ENCODE measurements around the gene FAM229A. TPM values are rescaled to one million over a fixed set of nuclear protein-coding genes. Genes with fewer than 3 reads are reported as not detected.

Gene FAM229A
- total and polyA plus RNA-seq, 9 of the 15 experiments (the other 6 are each of a cell fraction or from before 2014, with no cell fraction given): 0.04 to 21.6 (median 7.4) TPM

GRCh38 chr1:32390904-32391870, 28.9 kb upstream of the FAM229A start (continued):
- TF ChIP-seq FOSL1 (tag; conservative IDR thresholded peaks at IDR 0.05) (peak; percentile 44; the same call in 1 of the 2 replicates), E2F6 (IDR thresholded peaks at IDR 0.05; ENCODE audit: borderline replicate concordance in 1 of 2, extremely low read depth in 1 of 2, insufficient read depth in 1 of 2, insufficient read length in 1 of 2, low read depth in 1 of 2, low read length in 1 of 2, poor library complexity in 1 of 2, severe bottlenecking in 1 of 2) (no peak), RNF219 (CRISPR knock-in tag; IDR thresholded peaks at IDR 0.05) (no peak), ZNF77 (CRISPR knock-in tag; IDR thresholded peaks at IDR 0.05) (no peak), SMAD2 (IDR thresholded peaks at IDR 0.05; ENCODE audit: low read depth, low read length) (no peak), ZBTB34 (CRISPR knock-in tag; IDR thresholded peaks at IDR 0.05) (peak; percentile 91), POU5F1 (IDR thresholded peaks at IDR 0.05; ENCODE audit: borderline replicate concordance, low read depth, low read length, partially characterized antibody) (no peak), POLR2AphosphoS5 (IDR thresholded peaks at IDR 0.05; ENCODE audit: control insufficient read depth, insufficient read depth, low read depth, low read length) (peak; percentile 99), ZFX (CRISPR knock-in tag; IDR thresholded peaks at IDR 0.05) (no peak), MYBL2 (IDR thresholded peaks at IDR 0.05; ENCODE audit: low read depth) (no peak), MYBL2 (CRISPR knock-in tag; IDR thresholded peaks at IDR 0.05; ENCODE audit: borderline replicate concordance) (no peak), MLX (CRISPR knock-in tag; conservative IDR thresholded peaks at IDR 0.05) (no peak), COPS2 (conservative IDR thresholded peaks at IDR 0.05) (no peak), THRA (IDR thresholded peaks at IDR 0.05) (no peak), E2F8 (IDR thresholded peaks at IDR 0.05; ENCODE audit: low read depth, partially characterized antibody) (no peak)

Measured in K562 (cell line).